Astrocyte of the cerebellum (primary cell): ENCODE measurements around the gene PRR33.

Source experiments
- DNase-seq: peaks from one replicate; pipeline ENCODE4 v3.0.0-alpha.2; 2011; ENCODE audit warnings: low read depth
- H3K4me3 ChIP-seq: 2 replicates; pipeline ENCODE4 v1.5.1; 2011; ENCODE audit warnings: mild to moderate bottlenecking, low read depth, low read length, moderate library complexity
- in situ Hi-C: cut with HindIII; loops from 2 replicates; pipeline ENCODE4 v1.10.0; 2017; ENCODE audit warnings: low sequenced_read_pairs
- TF ChIP-seq, protein P1 (sequence below): IDR thresholded peaks from 2 replicates; pipeline ENCODE4 v1.5.1; 2012; ENCODE audit warnings: low read length, low read depth, moderate library complexity, mild to moderate bottlenecking; ENCODE audit errors: missing control alignments

Gene PRR33

DNA sequence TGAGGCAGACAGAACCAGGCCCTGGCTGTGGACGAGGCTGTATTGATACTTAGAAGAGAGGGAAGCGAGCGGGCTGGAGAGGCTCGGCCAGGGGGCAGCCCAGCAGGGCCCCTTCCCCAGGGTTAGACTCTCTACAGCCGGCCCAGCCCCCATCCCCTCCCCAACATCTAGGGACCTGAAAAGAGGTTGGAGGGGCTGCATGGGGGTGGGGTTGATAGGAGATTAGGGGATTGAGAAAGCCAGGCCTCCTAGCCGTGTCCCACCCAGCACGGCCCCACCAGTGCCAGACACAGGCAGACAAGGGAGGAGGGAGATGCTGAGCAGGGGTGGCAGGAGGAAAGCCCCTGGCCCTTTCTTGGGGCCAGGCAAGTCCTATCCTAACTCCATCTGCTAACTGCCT lies 33.1 kb downstream of the PRR33 start:
- TF ChIP-seq, protein P1, sequence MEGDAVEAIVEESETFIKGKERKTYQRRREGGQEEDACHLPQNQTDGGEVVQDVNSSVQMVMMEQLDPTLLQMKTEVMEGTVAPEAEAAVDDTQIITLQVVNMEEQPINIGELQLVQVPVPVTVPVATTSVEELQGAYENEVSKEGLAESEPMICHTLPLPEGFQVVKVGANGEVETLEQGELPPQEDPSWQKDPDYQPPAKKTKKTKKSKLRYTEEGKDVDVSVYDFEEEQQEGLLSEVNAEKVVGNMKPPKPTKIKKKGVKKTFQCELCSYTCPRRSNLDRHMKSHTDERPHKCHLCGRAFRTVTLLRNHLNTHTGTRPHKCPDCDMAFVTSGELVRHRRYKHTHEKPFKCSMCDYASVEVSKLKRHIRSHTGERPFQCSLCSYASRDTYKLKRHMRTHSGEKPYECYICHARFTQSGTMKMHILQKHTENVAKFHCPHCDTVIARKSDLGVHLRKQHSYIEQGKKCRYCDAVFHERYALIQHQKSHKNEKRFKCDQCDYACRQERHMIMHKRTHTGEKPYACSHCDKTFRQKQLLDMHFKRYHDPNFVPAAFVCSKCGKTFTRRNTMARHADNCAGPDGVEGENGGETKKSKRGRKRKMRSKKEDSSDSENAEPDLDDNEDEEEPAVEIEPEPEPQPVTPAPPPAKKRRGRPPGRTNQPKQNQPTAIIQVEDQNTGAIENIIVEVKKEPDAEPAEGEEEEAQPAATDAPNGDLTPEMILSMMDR, result no peak
- in situ Hi-C loops, result no loop called here
- no peak overlapping the region for H3K4me3 ChIP-seq
- no peak for DNase-seq

GRCh38 chr11:1858154-1858553 lies 33.5 kb downstream of the PRR33 start:
- TF ChIP-seq, protein P1, result no peak
- H3K4me3 ChIP-seq, result no peak overlapping the region
- in situ Hi-C loops, result no loop called here
- no peak for DNase-seq

DNA sequence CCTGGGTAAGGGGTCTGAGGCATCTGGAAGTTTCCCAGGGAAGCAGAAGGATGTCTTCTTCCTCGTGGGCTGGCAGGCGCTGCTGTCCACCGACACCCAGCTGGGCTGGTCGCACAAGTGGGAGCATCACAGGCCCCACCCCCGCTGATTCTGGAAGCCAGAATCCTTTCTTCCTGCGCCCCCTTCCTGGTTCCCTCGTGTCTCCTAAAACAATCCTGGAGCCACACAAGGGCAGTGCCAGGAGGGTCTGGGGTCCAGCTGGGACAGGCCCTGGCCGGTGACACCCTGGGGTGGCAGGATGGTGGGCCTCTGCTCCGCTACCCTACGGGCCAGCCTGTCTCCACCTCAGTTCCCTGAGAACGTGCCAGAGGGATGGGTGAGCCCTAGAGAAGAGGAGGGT lies 34.6 kb downstream of the PRR33 start:
- TF ChIP-seq, protein P1, result no peak
- no peak for DNase-seq
- in situ Hi-C loops, result no loop called here
- no peak overlapping the region for H3K4me3 ChIP-seq

GRCh38 chr11:1856306-1857005 lies 35.2 kb downstream of the PRR33 start:
- TF ChIP-seq, protein P1, result no peak
- no peak for DNase-seq
- no peak overlapping the region for H3K4me3 ChIP-seq
- in situ Hi-C loops, result no loop called here

GRCh38 chr11:1855886-1856265 lies 35.8 kb downstream of the PRR33 start:
- TF ChIP-seq, protein P1, result no peak
- no peak overlapping the region for H3K4me3 ChIP-seq
- in situ Hi-C loops, result no loop called here
- no peak for DNase-seq

- no peak for DNase-seq
- TF ChIP-seq, protein P1, result no peak
- in situ Hi-C loops, result no loop called here
- no peak overlapping the region for H3K4me3 ChIP-seq
Measured at GRCh38 chr11:1854949-1855885, 36.5 kb downstream of the PRR33 start.
